Fibroblast of the aortic adventitia (primary cell): ENCODE measurements around the gene EFTUD2. TPM values are rescaled to one million over a fixed set of nuclear protein-coding genes. Genes with fewer than 3 reads are reported as not detected.

Experiments used
- DNase-seq: peaks from one replicate; pipeline ENCODE4 v3.0.0-alpha.2; 2010; ENCODE audit warnings: low read depth
- H3K4me3 ChIP-seq: 2 replicates; pipeline ENCODE4 v1.5.1; 2011; ENCODE audit warnings: low read depth, mild to moderate bottlenecking, control low read depth, low read length, moderate library complexity
- total RNA-seq: library from RNA; depleted of rRNA; stranded (reverse); fragments of >200 nt; gene quantifications from 2 replicates; pipeline ENCODE4 v1.2.3, GENCODE V29; 2012; ENCODE audit warnings: low replicate concordance
- TF ChIP-seq, protein P1 (sequence below): IDR thresholded peaks from 2 replicates; pipeline ENCODE4 v1.5.1; 2011; ENCODE audit warnings: mild to moderate bottlenecking, low read length, control low read depth, inconsistent platforms; ENCODE audit not compliant: insufficient read depth

The EFTUD2 gene
- total RNA-seq, 1 donor = 79.9 TPM

DNA sequence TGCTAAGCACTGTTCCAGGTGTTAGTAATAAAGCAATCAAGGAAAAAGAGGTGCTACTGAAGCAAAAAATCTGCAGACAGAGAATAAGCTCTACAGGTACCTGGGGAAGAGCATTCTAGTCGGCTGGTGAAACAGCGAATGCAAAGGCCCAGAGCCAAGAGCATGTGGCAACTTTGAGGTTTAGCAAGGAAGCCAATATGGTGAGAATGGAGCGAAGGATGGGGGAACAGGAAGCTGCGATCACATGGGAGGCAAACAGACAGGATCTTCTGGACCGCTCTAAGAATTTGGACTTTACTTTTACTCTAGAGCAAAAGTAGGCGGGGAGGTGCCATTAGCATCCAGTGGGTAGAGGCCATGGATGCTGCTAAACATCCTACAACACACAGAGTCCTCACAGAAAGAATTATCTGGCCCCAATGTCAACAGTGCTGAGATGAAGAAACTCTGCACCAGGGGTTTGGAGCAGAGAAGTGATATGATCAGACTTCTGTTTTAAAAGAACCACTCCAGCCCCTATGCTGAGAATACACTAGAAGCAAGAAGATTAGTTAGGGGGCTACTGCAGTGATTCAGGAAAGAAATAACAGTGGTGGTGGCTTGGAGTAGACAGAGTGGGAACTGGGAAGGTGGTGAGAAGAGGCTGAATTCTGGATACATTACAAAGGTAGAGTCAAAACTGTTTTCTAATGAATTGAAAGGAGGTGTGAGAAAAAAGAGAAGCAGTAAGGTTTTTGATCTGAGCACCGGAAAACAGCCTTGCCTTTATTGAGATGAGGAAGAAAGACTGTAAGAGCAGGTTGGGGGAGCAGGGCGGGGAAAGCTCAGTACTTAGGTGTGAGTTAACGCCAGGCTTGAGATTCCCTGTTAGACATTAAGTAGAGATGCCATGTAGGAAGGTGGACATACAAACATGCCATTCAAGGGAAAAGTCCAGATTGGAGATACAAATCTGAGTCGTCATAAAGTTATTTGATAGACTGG, 11.0 kb downstream of the EFTUD2 start:
- DNase-seq = no peak
- no peak overlapping the region for H3K4me3 ChIP-seq
- TF ChIP-seq, protein P1, sequence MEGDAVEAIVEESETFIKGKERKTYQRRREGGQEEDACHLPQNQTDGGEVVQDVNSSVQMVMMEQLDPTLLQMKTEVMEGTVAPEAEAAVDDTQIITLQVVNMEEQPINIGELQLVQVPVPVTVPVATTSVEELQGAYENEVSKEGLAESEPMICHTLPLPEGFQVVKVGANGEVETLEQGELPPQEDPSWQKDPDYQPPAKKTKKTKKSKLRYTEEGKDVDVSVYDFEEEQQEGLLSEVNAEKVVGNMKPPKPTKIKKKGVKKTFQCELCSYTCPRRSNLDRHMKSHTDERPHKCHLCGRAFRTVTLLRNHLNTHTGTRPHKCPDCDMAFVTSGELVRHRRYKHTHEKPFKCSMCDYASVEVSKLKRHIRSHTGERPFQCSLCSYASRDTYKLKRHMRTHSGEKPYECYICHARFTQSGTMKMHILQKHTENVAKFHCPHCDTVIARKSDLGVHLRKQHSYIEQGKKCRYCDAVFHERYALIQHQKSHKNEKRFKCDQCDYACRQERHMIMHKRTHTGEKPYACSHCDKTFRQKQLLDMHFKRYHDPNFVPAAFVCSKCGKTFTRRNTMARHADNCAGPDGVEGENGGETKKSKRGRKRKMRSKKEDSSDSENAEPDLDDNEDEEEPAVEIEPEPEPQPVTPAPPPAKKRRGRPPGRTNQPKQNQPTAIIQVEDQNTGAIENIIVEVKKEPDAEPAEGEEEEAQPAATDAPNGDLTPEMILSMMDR = no peak

DNA sequence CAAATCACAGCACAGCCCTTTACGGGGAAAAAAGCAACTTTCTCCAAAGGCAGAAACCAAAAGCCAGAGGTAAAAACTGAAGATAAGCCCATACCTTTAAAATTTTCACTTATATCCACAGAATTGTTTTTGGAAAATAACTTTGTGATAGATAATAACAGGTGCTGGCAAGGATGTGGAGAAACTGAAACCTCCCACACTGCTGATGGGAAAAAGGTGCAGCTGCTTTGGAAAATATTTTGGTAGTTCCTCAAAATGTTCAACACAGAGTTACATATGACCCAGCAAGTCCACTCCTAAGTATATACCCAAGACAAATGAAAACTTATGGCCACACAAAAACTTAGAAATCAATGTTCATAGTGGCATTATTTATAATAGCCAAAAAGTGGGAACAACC, 12.2 kb downstream of the EFTUD2 start:
- TF ChIP-seq, protein P1 = no peak
- no peak overlapping the region for H3K4me3 ChIP-seq
- no peak for DNase-seq

DNA sequence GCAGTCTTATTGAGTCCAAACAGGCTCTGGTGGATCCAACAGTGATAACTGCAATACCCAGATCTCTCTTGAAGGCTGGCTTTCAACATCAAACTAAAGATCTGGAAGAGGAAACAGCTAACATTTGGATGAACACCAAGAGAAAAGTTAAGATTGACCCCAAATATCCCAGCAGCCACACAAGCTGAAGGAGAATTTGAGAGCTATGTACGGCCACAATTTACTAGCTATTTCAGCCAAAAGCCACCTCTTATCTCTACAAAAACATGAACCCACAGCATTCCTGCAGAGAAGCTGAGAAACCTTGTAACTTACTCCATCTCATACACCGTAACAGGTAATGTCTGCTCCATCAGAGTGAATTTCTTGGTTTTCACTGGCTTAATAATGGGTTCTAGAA, 14.3 kb downstream of the EFTUD2 start:
- DNase-seq = no peak
- no peak overlapping the region for H3K4me3 ChIP-seq
- TF ChIP-seq, protein P1 = no peak

DNA sequence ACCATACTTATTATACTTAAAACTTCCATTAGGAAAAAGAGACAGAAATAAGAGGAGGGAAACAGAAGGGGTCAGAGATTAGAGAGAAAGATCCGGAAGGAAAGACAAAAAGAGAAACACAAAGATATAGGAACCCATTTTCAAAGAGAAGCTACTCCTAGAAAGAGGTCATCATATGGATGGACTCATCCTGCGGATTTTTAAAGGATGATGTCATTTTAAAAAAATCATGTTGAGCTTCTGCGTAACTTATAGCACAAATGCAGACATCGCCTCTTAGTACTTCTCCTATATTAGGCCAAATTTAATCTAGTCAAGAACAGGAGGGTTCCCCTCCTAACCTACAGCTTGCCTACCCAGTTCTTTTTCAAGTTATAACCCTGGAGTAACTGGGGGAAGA, 18.1 kb downstream of the EFTUD2 start:
- no peak for DNase-seq
- TF ChIP-seq, protein P1 = no peak
- H3K4me3 ChIP-seq = no peak overlapping the region

DNA sequence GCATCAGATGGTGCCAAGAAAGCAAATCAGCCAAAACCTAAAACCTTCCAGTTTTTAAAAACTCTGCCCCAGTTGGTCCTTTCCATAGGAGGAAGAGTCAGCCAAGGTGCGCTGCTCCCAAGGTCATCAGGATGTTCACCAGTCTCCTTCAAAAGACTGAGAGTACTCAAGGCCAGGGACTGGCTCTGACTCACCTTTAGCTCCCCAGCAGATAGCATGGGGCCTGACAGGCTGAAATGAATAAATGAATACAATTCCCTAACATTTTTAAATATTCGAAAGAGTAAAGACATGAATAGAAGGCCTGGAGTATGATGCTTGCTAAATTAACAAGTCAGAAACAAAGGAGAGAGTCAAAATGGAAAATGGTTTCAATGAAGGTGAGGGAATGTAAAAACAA, 19.2 kb downstream of the EFTUD2 start:
- TF ChIP-seq, protein P1 = no peak
- DNase-seq = no peak
- no peak overlapping the region for H3K4me3 ChIP-seq

DNA sequence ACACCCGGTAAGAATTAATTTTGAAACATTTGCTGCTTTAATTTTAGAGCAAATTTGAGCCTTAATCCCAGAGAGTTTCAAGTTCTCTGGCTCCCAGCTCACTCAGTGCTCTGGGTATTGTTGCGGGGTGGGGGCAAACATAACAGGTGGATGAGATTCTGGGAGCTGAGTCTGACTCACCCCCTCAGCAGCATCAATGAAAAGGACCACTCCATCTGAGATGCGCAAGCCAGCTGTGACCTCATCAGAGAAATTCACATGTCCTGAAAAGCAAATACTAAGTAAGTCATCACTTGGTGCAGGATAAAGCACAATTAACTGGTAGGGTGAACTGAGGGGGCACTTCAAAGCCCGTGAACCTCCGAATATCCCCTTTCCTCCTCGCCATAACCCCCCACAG, 19.9 kb downstream of the EFTUD2 start:
- no peak overlapping the region for H3K4me3 ChIP-seq
- TF ChIP-seq, protein P1 = no peak
- no peak for DNase-seq
